ENCODE data around the gene ZNF140.

ZNF140 gene

DNA sequence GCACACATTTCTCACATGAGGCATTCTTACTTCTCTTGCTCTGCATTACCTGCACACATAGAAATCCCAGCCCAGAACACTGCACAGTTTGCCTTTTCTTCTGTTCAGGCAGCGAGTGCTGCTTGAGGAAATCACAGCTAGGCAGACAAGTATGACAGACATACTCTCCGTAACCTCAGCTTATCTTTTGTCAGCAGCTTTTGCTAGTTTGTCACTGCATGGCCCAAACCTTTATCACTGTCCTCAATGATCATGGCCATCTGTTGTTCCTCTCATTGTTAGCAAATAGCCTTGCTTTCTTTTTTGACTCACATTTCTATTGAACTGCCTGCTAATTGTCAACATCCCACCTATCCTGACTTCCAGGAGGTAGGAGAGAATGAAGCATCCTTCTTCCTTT lies 55.0 kb downstream of the ZNF140 start:
- DNase-seq (ENCODE audit: low read depth): no peak
- TF ChIP-seq CTCF (IDR thresholded peaks at IDR 0.05; ENCODE audit: low read depth, low read length): no peak
- no peak for TF ChIP-seq POLR2A (IDR thresholded peaks at IDR 0.05; ENCODE audit: extremely low read depth, insufficient read length)
- TF ChIP-seq MYC (IDR thresholded peaks at IDR 0.05; ENCODE audit: low read depth, low read length): no peak
- no peak for TF ChIP-seq MAX (IDR thresholded peaks at IDR 0.05; ENCODE audit: low read depth, low read length)
- no peak overlapping the region for H3K4me3 ChIP-seq (ENCODE audit: low read depth, low read length)

DNA sequence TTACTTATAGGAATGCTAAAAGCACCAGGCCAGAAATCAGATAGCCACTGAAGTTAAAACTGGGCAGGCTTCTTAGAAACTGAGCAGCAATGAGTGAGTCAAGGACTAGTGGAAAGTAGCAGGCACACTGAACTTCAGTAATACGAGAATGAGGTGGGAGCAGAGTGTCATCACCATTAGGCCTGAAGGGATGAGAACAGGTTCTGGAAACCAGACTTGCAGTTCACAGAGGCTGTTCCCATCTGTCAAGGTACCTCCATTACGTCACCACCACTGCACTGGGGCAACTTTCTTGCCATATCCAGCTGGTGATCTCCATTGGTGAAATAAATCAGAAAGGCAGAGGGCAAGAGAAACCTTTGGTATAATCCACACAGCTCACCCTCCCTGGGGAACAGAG lies 65.3 kb downstream of the ZNF140 start:
- H3K4me3 ChIP-seq (ENCODE audit: low read depth, low read length): no peak overlapping the region
- no peak for TF ChIP-seq POLR2A (IDR thresholded peaks at IDR 0.05; ENCODE audit: extremely low read depth, insufficient read length)
- no peak for TF ChIP-seq MAX (IDR thresholded peaks at IDR 0.05; ENCODE audit: low read depth, low read length)
- TF ChIP-seq CTCF (IDR thresholded peaks at IDR 0.05; ENCODE audit: low read depth, low read length): no peak
- no peak for TF ChIP-seq MYC (IDR thresholded peaks at IDR 0.05; ENCODE audit: low read depth, low read length)
- no peak for DNase-seq (ENCODE audit: low read depth)

DNA sequence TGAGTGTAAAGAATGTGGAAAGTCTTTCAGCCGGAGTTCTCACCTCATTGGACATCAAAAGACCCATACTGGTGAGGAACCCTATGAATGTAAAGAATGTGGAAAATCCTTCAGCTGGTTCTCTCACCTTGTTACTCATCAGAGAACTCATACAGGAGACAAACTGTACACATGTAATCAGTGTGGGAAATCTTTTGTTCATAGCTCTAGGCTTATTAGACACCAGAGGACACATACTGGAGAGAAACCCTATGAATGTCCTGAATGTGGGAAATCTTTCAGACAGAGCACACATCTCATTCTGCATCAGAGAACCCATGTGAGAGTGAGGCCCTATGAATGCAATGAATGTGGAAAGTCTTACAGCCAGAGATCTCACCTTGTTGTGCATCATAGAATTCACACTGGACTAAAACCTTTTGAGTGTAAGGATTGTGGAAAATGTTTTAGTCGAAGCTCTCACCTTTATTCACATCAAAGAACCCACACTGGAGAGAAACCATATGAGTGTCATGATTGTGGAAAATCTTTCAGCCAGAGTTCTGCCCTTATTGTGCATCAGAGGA lies 75.5 kb downstream of the ZNF140 start:
- no peak overlapping the region for H3K4me3 ChIP-seq (ENCODE audit: low read depth, low read length)
- DNase-seq (ENCODE audit: low read depth): no peak

More for the DNA sequence above, 75.5 kb downstream of the ZNF140 start:
- no peak for TF ChIP-seq MAX (IDR thresholded peaks at IDR 0.05; ENCODE audit: low read depth, low read length)
- TF ChIP-seq POLR2A (IDR thresholded peaks at IDR 0.05; ENCODE audit: extremely low read depth, insufficient read length): no peak

All from NB4 (cell line).